Muscle layer of duodenum (tissue), 2 donors: Measurements from ENCODE around the gene TBC1D16.

ENCODE experiments used
- H3K27ac ChIP-seq: one replicate; pipeline ENCODE4 v1.7.0; 2013; ENCODE audit warnings: mild to moderate bottlenecking, low read length
- H3K27me3 ChIP-seq: one replicate; pipeline ENCODE4 v1.7.0; 2013; ENCODE audit warnings: low read depth, mild to moderate bottlenecking, control low read depth, low read length
- H3K36me3 ChIP-seq, 2 donors: one replicate each; pipeline ENCODE4 v1.7.0; 2013; ENCODE audit warnings: low read length in 2 of 2, control low read depth in 1 of 2, mild to moderate bottlenecking in 1 of 2; ENCODE audit not compliant: insufficient read depth in 2 of 2, control insufficient read depth in 1 of 2
- H3K4me1 ChIP-seq, 2 donors: one replicate each; pipeline ENCODE4 v1.7.0; 2013; ENCODE audit warnings: low read length in 2 of 2, mild to moderate bottlenecking in 2 of 2, control low read depth in 1 of 2, moderate library complexity in 1 of 2; ENCODE audit not compliant: insufficient read depth in 2 of 2, control insufficient read depth in 1 of 2
- H3K4me3 ChIP-seq, 2 donors: one replicate each; pipeline ENCODE4 v1.7.0; 2013; ENCODE audit warnings: low read length in 2 of 2, low read depth in 1 of 2, mild to moderate bottlenecking in 1 of 2
- H3K9me3 ChIP-seq, 2 donors: one replicate each; pipeline ENCODE4 v1.7.0; 2013; ENCODE audit warnings: low read length in 2 of 2, control low read depth in 1 of 2, mild to moderate bottlenecking in 1 of 2; ENCODE audit not compliant: control insufficient read depth in 1 of 2
- donor health status: healthy.

TBC1D16 gene

GRCh38 chr17:80008848-80009247, 26.8 kb downstream of the TBC1D16 start:
- Histone ChIP-seq H3K9me3 (no peaks in the 10 kb centered on the region), H3K27ac (no peak overlapping the region), H3K27me3 (no peaks in the 10 kb centered on the region), H3K4me3 (no peak overlapping the region), H3K36me3 (peaks cover 7 to 26% of the 10 kb centered on the region in 2 donors), H3K4me1 (peaks cover 0 to 10% of the 10 kb centered on the region in 2 donors)

DNA sequence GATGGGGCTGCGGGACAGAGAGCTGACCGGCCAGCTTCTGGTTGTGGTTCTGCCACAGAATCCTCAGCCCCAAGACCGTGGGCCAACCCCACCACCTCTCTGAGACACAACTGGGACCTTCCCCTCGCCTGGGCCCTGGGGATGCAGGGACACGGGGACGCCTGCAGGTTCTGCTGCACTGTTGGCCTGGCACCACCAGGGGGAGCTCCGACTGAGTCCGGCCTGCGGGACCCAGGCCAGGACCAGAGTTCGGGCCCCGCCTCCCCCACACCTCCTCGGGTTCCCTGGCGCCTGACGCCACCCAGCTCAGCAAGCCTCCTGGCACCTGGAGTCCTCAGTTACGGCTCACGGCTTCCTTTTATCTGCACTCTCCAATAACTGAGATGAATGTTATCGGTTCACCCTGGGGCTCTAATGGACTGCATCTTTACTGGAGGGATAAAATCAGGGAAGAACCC, 27.3 kb downstream of the TBC1D16 start:
- H3K36me3 ChIP-seq: peaks cover 7 to 25% of the 10 kb centered on the region in 2 donors

DNA sequence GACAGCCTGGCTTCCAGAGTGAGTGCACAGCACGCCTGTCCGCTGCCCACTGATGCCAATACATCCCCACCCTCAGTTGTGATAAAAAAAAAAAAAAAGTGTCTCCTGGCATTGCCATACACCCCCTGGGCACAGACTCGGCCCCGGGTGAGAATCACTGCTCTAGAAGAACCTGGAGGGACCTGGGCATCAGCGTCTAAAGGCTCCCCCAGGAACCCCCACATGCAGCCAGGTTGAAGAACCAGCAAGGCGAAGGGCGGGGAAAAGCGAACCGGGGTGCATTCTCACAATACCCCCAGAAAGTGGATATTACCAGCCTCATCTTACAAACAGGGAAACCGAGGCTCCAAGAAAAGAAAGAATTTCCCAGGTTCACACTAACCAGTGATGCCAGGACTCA, 27.7 kb downstream of the TBC1D16 start:
- no peaks in the 10 kb centered on the region for H3K27me3 ChIP-seq
- H3K27ac ChIP-seq: no peak overlapping the region
- H3K4me1 ChIP-seq: peaks cover 0 to 10% of the 10 kb centered on the region in 2 donors
- no peak overlapping the region for H3K4me3 ChIP-seq
- peaks cover 6 to 20% of the 10 kb centered on the region in 2 donors for H3K36me3 ChIP-seq
- no peaks in the 10 kb centered on the region for H3K9me3 ChIP-seq

More for the DNA sequence above, 27.3 kb downstream of the TBC1D16 start:
- peaks cover 0 to 10% of the 10 kb centered on the region in 2 donors for H3K4me1 ChIP-seq
- no peaks in the 10 kb centered on the region for H3K27me3 ChIP-seq
- H3K4me3 ChIP-seq: no peak overlapping the region
- no peak overlapping the region for H3K27ac ChIP-seq
- no peaks in the 10 kb centered on the region for H3K9me3 ChIP-seq

DNA sequence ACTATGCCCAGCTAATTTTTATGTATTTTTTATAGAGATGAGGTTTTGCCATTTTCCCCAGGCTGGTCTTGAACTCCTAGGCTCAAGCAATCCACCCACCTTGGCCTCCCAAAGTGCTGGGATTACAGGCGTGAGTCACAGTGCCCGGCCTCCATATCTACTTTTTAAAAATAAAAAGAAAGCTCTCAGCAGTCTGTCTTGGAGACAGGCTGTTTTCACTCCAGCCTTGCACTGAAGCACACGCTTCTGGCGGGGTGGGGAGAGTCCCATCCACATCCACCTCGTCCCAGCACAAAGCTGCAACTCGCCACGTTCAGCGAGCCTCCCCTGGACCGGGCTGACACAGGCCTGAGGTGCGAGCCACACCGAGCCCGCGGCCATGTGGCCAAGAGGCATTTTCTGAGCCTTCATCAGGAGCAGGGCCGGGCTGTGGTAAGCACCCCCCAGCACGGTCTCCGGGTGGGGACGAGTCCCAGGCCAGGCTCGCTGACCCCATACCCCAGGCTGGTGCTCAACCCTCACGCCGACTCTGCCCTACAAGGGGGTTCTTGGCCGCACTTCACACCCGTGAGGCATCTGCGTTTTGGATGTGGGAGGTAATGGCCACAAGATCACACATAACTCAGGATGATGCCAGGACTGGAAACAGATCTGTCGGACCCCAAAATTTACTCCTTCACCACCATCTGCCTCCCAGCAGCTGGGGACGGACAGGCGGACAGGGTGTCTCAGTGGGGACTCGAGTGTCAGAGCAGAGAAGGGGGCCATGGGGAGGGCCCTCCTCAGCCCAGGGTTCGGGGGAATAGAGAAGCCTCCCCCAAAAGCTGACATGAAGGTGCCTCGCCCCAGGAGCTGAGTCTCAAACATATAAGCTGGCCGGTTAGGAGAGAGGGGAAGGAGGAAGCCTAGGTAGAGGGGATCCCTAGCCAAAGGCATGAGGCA, 28.6 kb downstream of the TBC1D16 start:
- H3K27ac ChIP-seq: no peak overlapping the region
- peaks cover 3 to 22% of the 10 kb centered on the region in 2 donors for H3K36me3 ChIP-seq
- no peaks in the 10 kb centered on the region for H3K27me3 ChIP-seq
- peaks cover 0 to 10% of the 10 kb centered on the region in 2 donors for H3K4me1 ChIP-seq
- H3K9me3 ChIP-seq: no peaks in the 10 kb centered on the region
- no peak overlapping the region for H3K4me3 ChIP-seq

- H3K9me3 ChIP-seq: no peaks in the 10 kb centered on the region
- H3K4me1 ChIP-seq: peaks cover 0 to 10% of the 10 kb centered on the region in 2 donors
- no peak overlapping the region for H3K27ac ChIP-seq
- H3K4me3 ChIP-seq: no peak overlapping the region
- peaks cover 3 to 22% of the 10 kb centered on the region in 2 donors for H3K36me3 ChIP-seq
- no peaks in the 10 kb centered on the region for H3K27me3 ChIP-seq
These were observed 29.3 kb downstream of the TBC1D16 start for GRCh38 chr17:80006339-80006720.

GRCh38 chr17:80005360-80006338, 30.0 kb downstream of the TBC1D16 start:
- Histone ChIP-seq H3K4me1 (peaks cover 0 to 14% of the 10 kb centered on the region in 2 donors), H3K9me3 (no peaks in the 10 kb centered on the region), H3K27ac (no peak overlapping the region), H3K27me3 (no peaks in the 10 kb centered on the region), H3K4me3 (no peak overlapping the region), H3K36me3 (peaks cover 3 to 21% of the 10 kb centered on the region in 2 donors)

DNA sequence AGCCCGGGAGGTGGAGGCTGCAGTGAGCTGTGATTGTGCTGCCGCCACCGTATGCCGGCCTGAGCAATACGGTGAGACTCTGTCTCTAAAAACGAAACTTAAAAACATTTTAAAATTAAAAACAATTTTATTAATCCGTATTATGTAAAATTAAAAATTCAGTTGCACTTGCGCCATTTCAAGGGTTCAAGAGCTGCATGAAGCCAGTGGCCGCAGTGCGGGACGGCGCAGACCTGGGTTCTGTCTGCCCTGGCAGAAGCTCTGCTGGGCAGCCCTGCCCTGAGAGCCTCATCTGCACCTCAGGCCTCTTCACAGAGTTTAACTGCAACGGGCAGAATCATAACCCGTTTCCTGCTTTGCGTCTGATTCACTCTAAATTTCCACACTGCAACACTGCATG, 31.7 kb downstream of the TBC1D16 start:
- Histone ChIP-seq H3K36me3 (peaks cover 3 to 6% of the 10 kb centered on the region in 2 donors), H3K27me3 (no peaks in the 10 kb centered on the region), H3K27ac (no peak overlapping the region), H3K4me3 (no peak overlapping the region), H3K4me1 (peaks cover 0 to 15% of the 10 kb centered on the region in 2 donors), H3K9me3 (no peaks in the 10 kb centered on the region)

DNA sequence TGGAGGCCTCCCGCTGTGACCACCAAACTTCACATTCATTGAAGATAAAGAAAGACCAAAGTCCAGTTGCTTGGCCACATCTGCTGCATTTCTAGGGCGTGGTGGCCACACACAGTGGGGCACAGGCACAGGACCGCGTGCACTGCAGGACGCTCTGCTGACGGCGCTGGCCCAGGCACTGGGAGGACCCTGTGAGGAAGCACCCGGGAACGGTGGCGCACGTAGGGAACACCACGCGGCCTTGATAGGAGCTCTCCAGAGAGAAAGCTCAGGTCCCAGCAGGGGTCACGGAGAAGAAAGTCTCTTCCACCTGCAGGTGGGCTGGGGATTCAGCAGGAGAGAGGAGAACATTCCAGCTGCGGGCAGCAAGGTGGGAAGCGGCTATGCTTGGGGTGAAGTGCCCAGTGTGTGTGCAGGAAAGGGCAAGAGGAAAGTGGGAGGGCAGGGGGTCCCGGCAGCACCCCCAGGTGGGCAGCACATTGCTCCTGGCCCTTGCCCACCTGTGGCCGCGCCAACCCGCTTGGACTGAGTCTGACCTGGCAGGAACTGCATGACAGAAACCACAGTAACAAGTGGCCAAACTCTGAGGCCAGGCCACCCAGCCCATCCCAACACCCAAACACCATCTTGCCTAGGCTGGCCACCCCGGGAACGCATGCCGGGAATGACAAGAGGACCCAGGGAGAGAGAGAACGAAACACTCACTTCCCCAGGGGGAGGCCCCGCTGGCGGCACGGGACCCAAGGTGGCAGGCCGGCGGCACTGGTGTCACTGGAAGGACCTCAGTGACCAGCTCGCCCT, 32.8 kb downstream of the TBC1D16 start:
- Histone ChIP-seq H3K36me3 (peaks cover 3 to 6% of the 10 kb centered on the region in 2 donors), H3K27ac (no peak overlapping the region)

DNA sequence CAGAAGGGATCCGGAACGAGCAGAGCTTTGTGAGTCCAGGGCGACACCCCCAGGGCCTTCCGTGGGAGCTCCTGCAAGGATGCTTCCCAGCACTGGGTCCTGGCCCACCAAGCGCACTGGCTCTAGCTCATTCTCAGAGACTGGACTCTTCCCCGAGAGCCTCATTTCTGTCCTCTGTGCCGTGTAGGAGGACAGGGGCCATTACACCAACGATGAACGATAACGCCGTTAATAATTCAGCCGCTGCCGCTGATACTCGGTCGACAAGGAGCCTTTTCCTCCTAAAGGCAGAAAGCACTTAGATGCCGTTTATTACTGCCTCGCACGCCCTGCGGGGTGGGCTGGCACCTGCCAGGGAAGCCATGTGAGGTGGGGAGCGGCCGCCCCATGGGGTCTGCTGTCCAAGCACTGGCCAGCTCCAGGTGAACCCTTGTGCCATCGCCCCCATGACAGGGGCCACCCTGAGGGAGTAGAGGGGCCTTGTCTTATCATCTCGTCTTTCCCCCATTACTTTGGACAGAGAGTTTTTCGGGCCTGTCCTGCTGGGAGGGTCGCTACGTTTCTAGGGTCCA, 33.5 kb downstream of the TBC1D16 start:
- peaks cover under 1 to 6% of the 10 kb centered on the region in 2 donors for H3K36me3 ChIP-seq

More for the DNA sequence above, 32.8 kb downstream of the TBC1D16 start:
- H3K4me3 ChIP-seq: no peak overlapping the region
- peaks cover 0 to 11% of the 10 kb centered on the region in 2 donors for H3K4me1 ChIP-seq
- no peaks in the 10 kb centered on the region for H3K27me3 ChIP-seq
- H3K9me3 ChIP-seq: no peaks in the 10 kb centered on the region

More for the DNA sequence above, 33.5 kb downstream of the TBC1D16 start:
- Histone ChIP-seq H3K9me3 (no peaks in the 10 kb centered on the region), H3K4me1 (peaks cover 0 to 11% of the 10 kb centered on the region in 2 donors), H3K27ac (no peak overlapping the region), H3K4me3 (no peak overlapping the region), H3K27me3 (no peaks in the 10 kb centered on the region)
